GM12878 (cell line): Measurements from ENCODE around the gene STXBP5. TPM values are rescaled to one million over a fixed set of nuclear protein-coding genes. Genes with fewer than 3 reads are reported as not detected.

Source experiments
- ASH2L ChIP-seq: fragments of 300-600, 200-600 bp; sonication (generic); IDR thresholded peaks from 2 replicates; pipeline ENCODE4 v1.6.1; 2017; ENCODE audit warnings: low read depth, mild to moderate bottlenecking, borderline replicate concordance
- CEBPB ChIP-seq, 2 experiments: fragments of 150-350 bp in 1 of 2; IDR thresholded peaks; 2 replicates each; pipeline ENCODE4 v1.6.1; 2012 to 2014; ENCODE audit warnings: low read depth in 2 of 2, low read length in 2 of 2, borderline replicate concordance in 1 of 2, inconsistent platforms in 1 of 2
- CREB1 ChIP-seq: IDR thresholded peaks from 2 replicates; pipeline ENCODE4 v1.6.1; 2012; ENCODE audit warnings: low read depth, mild to moderate bottlenecking, inconsistent platforms
- CREM ChIP-seq: IDR thresholded peaks from 2 replicates; pipeline ENCODE4 v1.6.1; 2014; ENCODE audit warnings: antibody characterized with exemption, low read depth
- EGR1 ChIP-seq, 2 experiments: IDR thresholded peaks; 1 replicate in 1 of 2; 2 replicates in 1 of 2; pipeline ENCODE4 v1.6.1; 2011 to 2012; ENCODE audit warnings: low read depth in 2 of 2, low read length in 2 of 2, borderline replicate concordance in 1 of 2, mild to moderate bottlenecking in 1 of 2, moderate library complexity in 1 of 2
- GABPA ChIP-seq: IDR thresholded peaks from 2 replicates; pipeline ENCODE4 v1.6.1; 2014; ENCODE audit warnings: antibody characterized with exemption, low read depth, mild to moderate bottlenecking, inconsistent platforms
- IKZF1 ChIP-seq: fragments of 450-650 bp; conservative IDR thresholded peaks from 2 replicates; pipeline ENCODE4 v1.6.1; 2017; ENCODE audit warnings: antibody characterized with exemption, mild to moderate bottlenecking
- IRF4 ChIP-seq: IDR thresholded peaks from 2 replicates; pipeline ENCODE4 v1.6.1; 2011; ENCODE audit warnings: low read depth, low read length
- LARP7 ChIP-seq: fragments of 450-650 bp; IDR thresholded peaks from 2 replicates; pipeline ENCODE4 v1.6.1; 2017; ENCODE audit warnings: mild to moderate bottlenecking
- MEF2A ChIP-seq: IDR thresholded peaks from 2 replicates; pipeline ENCODE4 v1.6.1; 2011; ENCODE audit warnings: low read depth, mild to moderate bottlenecking, low read length, moderate library complexity; ENCODE audit not compliant: insufficient read depth
- MLLT1 ChIP-seq: fragments of 450-650 bp; IDR thresholded peaks from 2 replicates; pipeline ENCODE4 v1.6.1; 2016; ENCODE audit warnings: mild to moderate bottlenecking
- MTA3 ChIP-seq: IDR thresholded peaks from 2 replicates; pipeline ENCODE4 v1.6.1; 2012; ENCODE audit warnings: low read length, inconsistent platforms, borderline replicate concordance
- NR2F1 ChIP-seq: fragments of 450-650 bp; conservative IDR thresholded peaks from 2 replicates; pipeline ENCODE4 v1.6.1; 2017; ENCODE audit warnings: mild to moderate bottlenecking
- PAX5 ChIP-seq: IDR thresholded peaks from 2 replicates; pipeline ENCODE4 v1.6.1; 2011; ENCODE audit warnings: low read depth, low read length, borderline replicate concordance
- PML ChIP-seq: IDR thresholded peaks from 2 replicates; pipeline ENCODE4 v1.6.1; 2012; ENCODE audit warnings: low read length, inconsistent platforms
- POU2F2 ChIP-seq: IDR thresholded peaks from 3 replicates; pipeline ENCODE4 v1.6.1; 2011; ENCODE audit warnings: low read depth, mild to moderate bottlenecking, low read length, borderline replicate concordance
- RBBP5 ChIP-seq: fragments of 200-600 bp; sonication (generic); conservative IDR thresholded peaks from 2 replicates; pipeline ENCODE4 v1.6.1; 2016
- SIN3A ChIP-seq: IDR thresholded peaks from 2 replicates; pipeline ENCODE4 v1.6.1; 2012; ENCODE audit warnings: low read depth, low read length, improper control_type of control experiment
- SMC3 ChIP-seq: IDR thresholded peaks from 2 replicates; pipeline ENCODE4 v1.6.1; 2011; ENCODE audit warnings: low read length, improper control_type of control experiment, borderline replicate concordance
- STAT1 ChIP-seq: fragments of 450-650 bp; conservative IDR thresholded peaks from 2 replicates; pipeline ENCODE4 v1.6.1; 2014; ENCODE audit warnings: antibody characterized with exemption, mild to moderate bottlenecking
- SUPT20H ChIP-seq: IDR thresholded peaks from 2 replicates; pipeline ENCODE4 v1.6.1; 2011; ENCODE audit warnings: low read depth, mild to moderate bottlenecking, low read length, moderate library complexity, borderline replicate concordance; ENCODE audit not compliant: control insufficient read depth
- TAF1 ChIP-seq: IDR thresholded peaks from 2 replicates; pipeline ENCODE4 v1.6.1; 2011; ENCODE audit warnings: mild to moderate bottlenecking, low read depth, low read length, borderline replicate concordance
- ZBED1 ChIP-seq: IDR thresholded peaks from 2 replicates; pipeline ENCODE4 v1.6.1; 2016; ENCODE audit warnings: borderline replicate concordance
- ZNF687 ChIP-seq: fragments of 450-650 bp; IDR thresholded peaks from 2 replicates; pipeline ENCODE4 v1.6.1; 2017; ENCODE audit warnings: mild to moderate bottlenecking, moderate library complexity
- ZSCAN29 ChIP-seq: fragments of 450-650 bp; IDR thresholded peaks from 2 replicates; pipeline ENCODE4 v1.6.1; 2017; ENCODE audit warnings: mild to moderate bottlenecking, moderate library complexity
- polyA plus RNA-seq, 11 experiments: library from polyadenylated mRNA; depleted of rRNA in 4 of 11; unstranded in 6 of 11; stranded (reverse) in 5 of 11; fragments of >200 nt; fragmentation: Nextera tagmentation in 4 of 11; fragmentation: Illumina TruSeq in 1 of 11; extraction: Ambion mirVana in 4 of 11; extraction: Trizol in 1 of 11; gene quantifications; 1 replicate in 1 of 11; 2 replicates in 10 of 11; pipeline versions ENCODE4 v1.2.1 to v1.2.3, GENCODE V29; 2011 to 2016; ENCODE audit warnings: inconsistent platforms in 2 of 11, missing spikeins in 2 of 11, low read depth in 1 of 11
- total RNA-seq, 4 experiments: library from RNA; depleted of rRNA in 3 of 4; stranded (reverse); fragments of >200 nt in 3 of 4; fragmentation: Illumina TruSeq in 1 of 4; extraction: Trizol in 1 of 4; gene quantifications; 2 replicates each; pipeline versions ENCODE4 v1.2.1 to v1.2.3, GENCODE V29; 2013 to 2021

Gene STXBP5
- total and polyA plus RNA-seq, 10 of the 15 experiments (the other 5 are each of a cell fraction or from before 2014, with no cell fraction given) = 1.4 to 13.2 (median 8.4) TPM

GRCh38 chr6:147203311-147204059, 732 bp upstream of the STXBP5 start (continued):
- TF ChIP-seq NR2F1 (peak; percentile 50; the same call in 1 of the 2 replicates), IRF4 (no peak), ZSCAN29 (0 out of 2 replicates have a peak, but pooled peaks have one; percentile 48), SUPT20H (no peak), PML (no peak), ZBED1 (no peak), RBBP5 (no peak), EGR1 (IDR thresholded peaks at IDR 0.05; ENCODE audit: borderline replicate concordance in 1 of 2, low read depth in 2 of 2, low read length in 2 of 2) (0 out of 3 replicates have a peak, but pooled peaks of 1 of the 2 experiments have one; percentile 13), CREB1 (0 out of 2 replicates have a peak, but pooled peaks have one; percentile 15), PAX5 (no peak), STAT1 (no peak), MTA3 (no peak), MEF2A (no peak), POU2F2 (peak; percentile 22; the same call in 1 of the 3 replicates), LARP7 (peak; percentile 87), ASH2L (no peak), ZNF687 (peak; percentile 68), IKZF1 (peak; percentile 82), SMC3 (no peak), GABPA (no peak), CEBPB (IDR thresholded peaks at IDR 0.05; ENCODE audit: borderline replicate concordance in 1 of 2, low read depth in 2 of 2, low read length in 2 of 2) (no peak), SIN3A (no peak), CREM (no peak), TAF1 (0 out of 2 replicates have a peak, but pooled peaks have one; percentile 3), MLLT1 (no peak)
